K562 (cell line): ENCODE results near the gene CREB5. TPM values are rescaled to one million over a fixed set of nuclear protein-coding genes. Genes with fewer than 3 reads are reported as not detected.

Experiments
- ATAC-seq: fragments of 200-7000 bp; cut with Tn5 transposase; 3 replicates; pipeline ENCODE4 v1.9.1; 2020; ENCODE audit warnings: moderate library complexity
- BruUV-seq: library from RNA; stranded (reverse); fragments of 400-500 nt; replicated peaks from 2 replicates; lab custom pipeline; 2021; lab: Mats Ljungman, UMichigan
- CTCF ChIA-PET: fragments of 300-600 bp; formaldehyde crosslinking; extraction: SDS; loops from one replicate; lab custom pipeline; 2021; ENCODE audit warnings: low intra/inter-chr PET ratio; lab: Yijun Ruan, JAX
- POLR2A ChIA-PET: fragments of 300-600, 350-650 bp; sonication (Branson Sonifier 250); formaldehyde crosslinking; extraction: SDS; loops from one replicate; lab custom pipeline; 2021; ENCODE audit warnings: antibody characterized with exemption, inconsistent platforms; lab: Yijun Ruan, JAX
- DNase-seq, 4 experiments: peaks; one replicate each; pipeline versions ENCODE4 v3.0.0 to v3.0.0-alpha.2; 2011 to 2018; ENCODE audit warnings: low spot score in 3 of 4, mixed read lengths in 3 of 4; ENCODE audit errors: extremely low read depth in 1 of 4
- FAIRE-seq: peaks from 2 replicates; lab custom pipeline; 2011; peaks lifted over from hg19 to GRCh38; lab: Jason Lieb, UNC
- H2AFZ ChIP-seq: 2 replicates; pipeline ENCODE4 v1.6.0; 2011; ENCODE audit warnings: low read depth, low read length, control low read depth, inconsistent platforms
- H3K27ac ChIP-seq: fragments of 200-600 bp; 3 replicates; pipeline ENCODE4 v1.8.0; 2011; ENCODE audit warnings: low read depth, mild to moderate bottlenecking, control low read depth, inconsistent platforms, low read length, moderate library complexity, mixed read lengths; ENCODE audit errors: extremely low read depth
- H3K27me3 ChIP-seq, 2 experiments: fragments of 300-600 bp in 1 of 2; 2 replicates in 1 of 2; 3 replicates in 1 of 2; pipeline versions ENCODE4 v1.6.0 to v1.8.0; 2011; ENCODE audit warnings: inconsistent platforms in 2 of 2, low read length in 2 of 2, mild to moderate bottlenecking in 1 of 2, mixed read lengths in 1 of 2, moderate library complexity in 1 of 2; ENCODE audit not compliant: control insufficient read depth in 2 of 2, insufficient read depth in 2 of 2
- H3K36me3 ChIP-seq: fragments of 300-600 bp; 3 replicates; pipeline ENCODE4 v1.8.0; 2011; ENCODE audit warnings: mild to moderate bottlenecking, low read length, inconsistent platforms; ENCODE audit not compliant: control insufficient read depth, insufficient read depth
- H3K4me1 ChIP-seq, 2 experiments: fragments of 200-600 bp in 1 of 2; replicated peaks in 1 of 2; 2 replicates in 1 of 2; 3 replicates in 1 of 2; pipeline versions ENCODE4 v1.5.1 to v1.8.0; 2011; ENCODE audit warnings: inconsistent platforms in 2 of 2, low read length in 2 of 2, mild to moderate bottlenecking in 1 of 2, mixed read lengths in 1 of 2, moderate library complexity in 1 of 2; ENCODE audit not compliant: control insufficient read depth in 2 of 2, insufficient read depth in 2 of 2
- H3K4me2 ChIP-seq: 2 replicates; pipeline ENCODE4 v1.6.1; 2011; ENCODE audit warnings: low read length, control low read depth, inconsistent platforms, mixed read lengths; ENCODE audit not compliant: insufficient read depth
- H3K4me3 ChIP-seq: fragments of 200-600 bp; sonication (generic), shearing (Covaris generic); 2 replicates; pipeline ENCODE4 v1.5.1; 2016; ENCODE audit warnings: control low read depth, inconsistent platforms
- H3K79me2 ChIP-seq: fragments of 200-600 bp; 3 replicates; pipeline ENCODE4 v1.8.0; 2011; ENCODE audit warnings: low read length, inconsistent platforms; ENCODE audit not compliant: control insufficient read depth, insufficient read depth
- H3K9ac ChIP-seq, 2 experiments: 2 replicates each; pipeline versions ENCODE4 v1.6.0 to v1.6.1; 2011; ENCODE audit warnings: low read depth in 2 of 2, low read length in 2 of 2, control low read depth in 1 of 2, inconsistent platforms in 1 of 2, mild to moderate bottlenecking in 1 of 2, mixed read lengths in 1 of 2; ENCODE audit not compliant: insufficient read depth in 1 of 2
- H3K9me1 ChIP-seq: one replicate; pipeline ENCODE4 v1.6.0; 2011; ENCODE audit warnings: inconsistent platforms, mild to moderate bottlenecking, low read length, moderate library complexity; ENCODE audit not compliant: control insufficient read depth, insufficient read depth
- H3K9me3 ChIP-seq: replicated peaks from 2 replicates; pipeline ENCODE4 v1.5.1; 2011; ENCODE audit warnings: low read depth, low read length, inconsistent platforms; ENCODE audit not compliant: control insufficient read depth, insufficient read depth
- H4K20me1 ChIP-seq: replicated peaks from 2 replicates; pipeline ENCODE4 v1.6.1; 2011; ENCODE audit warnings: low read length, inconsistent platforms, mixed read lengths; ENCODE audit not compliant: control insufficient read depth, insufficient read depth
- ARHGAP35 ChIP-seq: fragments of 450-650 bp; IDR thresholded peaks from 2 replicates; pipeline ENCODE4 v1.6.1; 2018; ENCODE audit not compliant: partially characterized antibody
- ARID2 ChIP-seq: fragments of 450-650 bp; IDR thresholded peaks from 2 replicates; pipeline ENCODE4 v1.6.1; 2017; ENCODE audit warnings: antibody characterized with exemption, mild to moderate bottlenecking
- BACH1 ChIP-seq: fragments of 200-800 bp; sonication (Bioruptor generic); IDR thresholded peaks from 2 replicates; pipeline ENCODE4 v1.6.1; 2016; ENCODE audit warnings: missing genetic modification characterization, missing compliant biosample characterization
- CEBPB ChIP-seq: fragments of 450-650 bp; IDR thresholded peaks from 2 replicates; pipeline ENCODE4 v1.6.1; 2016; ENCODE audit warnings: missing genetic modification characterization, missing compliant biosample characterization
- CREB1 ChIP-seq, 2 experiments: sonication (generic) in 1 of 2; formaldehyde crosslinking in 1 of 2; IDR thresholded peaks; 2 replicates each; pipeline versions ENCODE4 v1.6.1 to v1.8.0; 2012 to 2022; ENCODE audit warnings: inconsistent platforms in 1 of 2, mild to moderate bottlenecking in 1 of 2, missing genetic modification reagents in 1 of 2, moderate library complexity in 1 of 2
- ETS2 ChIP-seq: IDR thresholded peaks from 2 replicates; pipeline ENCODE4 v1.6.1; 2016; ENCODE audit warnings: borderline replicate concordance, missing genetic modification characterization, mild to moderate bottlenecking, moderate library complexity, missing compliant biosample characterization; ENCODE audit not compliant: poor library complexity, severe bottlenecking
- GABPA ChIP-seq: fragments of 200-800 bp; sonication (Bioruptor generic); conservative IDR thresholded peaks from 2 replicates; pipeline ENCODE4 v1.6.1; 2016; ENCODE audit warnings: low read depth, missing genetic modification characterization, missing compliant biosample characterization
- NR2C1 ChIP-seq, 2 experiments: fragments of 450-650 bp; IDR thresholded peaks; 2 replicates each; pipeline ENCODE4 v1.6.1; 2017; ENCODE audit warnings: mild to moderate bottlenecking in 2 of 2, antibody characterized with exemption in 1 of 2, inconsistent platforms in 1 of 2, missing compliant biosample characterization in 1 of 2, missing genetic modification characterization in 1 of 2
- SMARCA4 ChIP-seq: fragments of 450-650 bp; IDR thresholded peaks from 2 replicates; pipeline ENCODE4 v1.6.1; 2016
- SMARCE1 ChIP-seq: fragments of 450-650 bp; IDR thresholded peaks from 2 replicates; pipeline ENCODE4 v1.7.1; 2016; ENCODE audit warnings: mild to moderate bottlenecking
- TRIM28 ChIP-seq: fragments of 450-650 bp; IDR thresholded peaks from 2 replicates; pipeline ENCODE4 v1.6.1; 2017
- ZNF668 ChIP-seq: fragments of 250-450 bp; sonication (Bioruptor Pico); IDR thresholded peaks from 2 replicates; pipeline ENCODE4 v1.8.0; 2022; ENCODE audit warnings: mild to moderate bottlenecking, inconsistent platforms
- WGBS: fragments of 100-300 bp; shearing (Covaris generic); methylation state at CpG from one replicate; pipeline ENCODE4 v1.1.6; 2016; ENCODE audit warnings: low coverage, mixed read lengths; ENCODE audit not compliant: insufficient coverage; ENCODE audit errors: missing lambda C conversion rate; 5-methylcytosine and 5-hydroxymethylcytosine counted together
- in situ Hi-C: fragments of 300-500 bp; cut with MboI; formaldehyde crosslinking; loops from 4 replicates; pipeline ENCODE4 v1.15.0; 2018; ENCODE audit warnings: inconsistent platforms, mixed read lengths
- intact Hi-C: fragments of 100-400 bp; cut with micrococcal nuclease; formaldehyde crosslinking; loops from 2 replicates; pipeline ENCODE4 v1.14.2; 2022
- polyA plus RNA-seq, 8 experiments: library from polyadenylated mRNA; depleted of rRNA in 4 of 8; stranded (reverse) in 5 of 8; unstranded in 3 of 8; fragments of >200 nt; fragmentation: Nextera tagmentation in 2 of 8; fragmentation: Illumina TruSeq in 1 of 8; extraction: Ambion mirVana in 2 of 8; extraction: Trizol in 1 of 8; gene quantifications; 2 replicates each; pipeline versions ENCODE4 v1.2.1 to v1.2.3, GENCODE V29; 2011 to 2014; ENCODE audit warnings: inconsistent platforms in 1 of 8, missing spikeins in 1 of 8
- total RNA-seq, 7 experiments: library from RNA; depleted of rRNA in 6 of 7; stranded (reverse); fragments of >200 nt in 6 of 7; fragmentation: Illumina TruSeq in 2 of 7; extraction: Trizol in 2 of 7; gene quantifications; 2 replicates each; pipeline versions ENCODE4 v1.2.1 to v1.2.3, GENCODE V29; 2011 to 2021; ENCODE audit warnings: low replicate concordance in 1 of 7
- TF ChIP-seq, protein P1 (sequence below): fragments of 450-650 bp; IDR thresholded peaks from 2 replicates; pipeline ENCODE4 v1.6.1; 2017; ENCODE audit warnings: mild to moderate bottlenecking, moderate library complexity
- TF ChIP-seq, protein P2 (sequence below): sonication (generic); formaldehyde crosslinking; IDR thresholded peaks from 2 replicates; pipeline ENCODE4 v1.9.0; 2022; ENCODE audit warnings: mild to moderate bottlenecking, missing genetic modification reagents

Gene CREB5
- total and polyA plus RNA-seq, 9 of the 15 experiments (the other 6 are each of a cell fraction or from before 2014, with no cell fraction given), result 0.33 to 6.4 (median 1.8) TPM

DNA sequence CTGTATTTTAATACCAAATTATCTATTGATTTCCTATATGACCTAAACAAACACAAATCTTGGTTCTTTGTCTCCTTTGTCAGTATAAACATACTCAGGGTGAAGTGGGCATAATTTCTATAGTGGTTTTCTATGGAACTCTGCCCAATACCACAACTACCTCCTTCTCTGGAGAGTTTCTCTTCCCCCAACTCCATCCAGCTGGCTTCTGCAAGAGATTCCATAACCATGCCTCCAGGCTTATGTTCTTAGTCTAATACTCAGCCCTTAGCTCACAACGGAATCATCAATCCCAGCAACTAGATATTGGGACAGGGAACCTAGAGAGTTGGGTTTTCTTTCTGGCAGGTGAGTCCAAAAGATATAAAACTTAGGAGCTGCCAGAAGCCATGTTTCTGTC lies 418.5 kb downstream of the CREB5 start:
- ATAC-seq (no peak), DNase-seq (no peak), FAIRE-seq (no peak)
- WGBS, result 0% methylated on average over 1 of the region's 1 CpG
- H3K4me1 ChIP-seq, result no peaks in the 10 kb centered on the region
- H3K9me1 ChIP-seq, result no peaks in the 10 kb centered on the region
- no peak overlapping the region for H3K4me2 ChIP-seq
- BruUV-seq, result no TSS peak
- ChIA-PET CTCF (interaction anchor here (0.7 kb wide), 1 partner anchor 590 kb away, joined by 3 read pairs; no protein-coding TSS in a partner anchor), POLR2A (no interaction called here)
- H3K27me3 ChIP-seq, result no peaks in the 10 kb centered on the region
- H3K9me3 ChIP-seq, result no peaks in the 10 kb centered on the region
- H4K20me1 ChIP-seq, result no peaks in the 10 kb centered on the region
- no peaks in the 10 kb centered on the region for H3K36me3 ChIP-seq
- intact Hi-C loops (no loop called here), in situ Hi-C loops (no loop called here)
- no peak overlapping the region for H3K9ac ChIP-seq
- H3K79me2 ChIP-seq, result no peaks in the 10 kb centered on the region
- no peak overlapping the region for H3K4me3 ChIP-seq
- H3K27ac ChIP-seq, result no peak overlapping the region
- no peak overlapping the region for H2AFZ ChIP-seq
- no peak for TF ChIP-seq CREB1 (IDR thresholded peaks at IDR 0.05)
- TF ChIP-seq CREB1 (CRISPR knock-in tag; IDR thresholded peaks at IDR 0.05), result no peak
- TF ChIP-seq ARID2, result no peak
- TF ChIP-seq CEBPB, result no peak
- TF ChIP-seq BACH1 (tag), result no peak
- TF ChIP-seq ARHGAP35, result no peak
- no peak for TF ChIP-seq SMARCE1

DNA sequence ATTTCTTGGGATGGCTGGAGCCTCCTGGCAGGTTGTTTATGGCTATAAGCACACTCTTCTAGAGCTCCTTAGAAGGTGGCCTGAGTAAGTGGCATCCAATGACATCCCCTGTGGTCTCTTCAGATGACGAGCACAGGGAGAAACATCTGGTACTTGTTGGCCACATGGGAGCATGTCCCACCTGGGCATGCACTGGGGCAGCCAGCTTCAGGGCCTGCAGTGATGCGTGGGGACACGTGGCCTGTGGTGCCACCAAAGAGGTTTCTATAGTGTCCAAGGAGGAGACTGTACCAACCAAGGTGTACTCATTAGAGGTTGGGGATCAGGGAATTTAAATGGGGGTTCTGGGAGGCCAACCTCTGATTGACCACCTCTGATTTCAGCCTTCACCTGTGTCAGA lies 420.4 kb downstream of the CREB5 start:
- CTCF ChIA-PET, result no interaction called here
- H3K4me2 ChIP-seq, result no peak overlapping the region
- H3K9ac ChIP-seq, result no peak overlapping the region
- no peak for ATAC-seq
- no peaks in the 10 kb centered on the region for H3K79me2 ChIP-seq
- intact Hi-C loops (no loop called here), in situ Hi-C loops (no loop called here)
- FAIRE-seq, result no peak
- no peaks in the 10 kb centered on the region for H3K9me1 ChIP-seq
- WGBS, result 0% methylated on average over 3 of the region's 3 CpGs
- H4K20me1 ChIP-seq, result no peaks in the 10 kb centered on the region
- no peaks in the 10 kb centered on the region for H3K9me3 ChIP-seq
- no peak overlapping the region for H2AFZ ChIP-seq
- BruUV-seq, result no TSS peak
- DNase-seq, result no peak
- TF ChIP-seq, protein P1, sequence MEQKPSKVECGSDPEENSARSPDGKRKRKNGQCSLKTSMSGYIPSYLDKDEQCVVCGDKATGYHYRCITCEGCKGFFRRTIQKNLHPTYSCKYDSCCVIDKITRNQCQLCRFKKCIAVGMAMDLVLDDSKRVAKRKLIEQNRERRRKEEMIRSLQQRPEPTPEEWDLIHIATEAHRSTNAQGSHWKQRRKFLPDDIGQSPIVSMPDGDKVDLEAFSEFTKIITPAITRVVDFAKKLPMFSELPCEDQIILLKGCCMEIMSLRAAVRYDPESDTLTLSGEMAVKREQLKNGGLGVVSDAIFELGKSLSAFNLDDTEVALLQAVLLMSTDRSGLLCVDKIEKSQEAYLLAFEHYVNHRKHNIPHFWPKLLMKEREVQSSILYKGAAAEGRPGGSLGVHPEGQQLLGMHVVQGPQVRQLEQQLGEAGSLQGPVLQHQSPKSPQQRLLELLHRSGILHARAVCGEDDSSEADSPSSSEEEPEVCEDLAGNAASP, result no peak
- TF ChIP-seq, protein P2, sequence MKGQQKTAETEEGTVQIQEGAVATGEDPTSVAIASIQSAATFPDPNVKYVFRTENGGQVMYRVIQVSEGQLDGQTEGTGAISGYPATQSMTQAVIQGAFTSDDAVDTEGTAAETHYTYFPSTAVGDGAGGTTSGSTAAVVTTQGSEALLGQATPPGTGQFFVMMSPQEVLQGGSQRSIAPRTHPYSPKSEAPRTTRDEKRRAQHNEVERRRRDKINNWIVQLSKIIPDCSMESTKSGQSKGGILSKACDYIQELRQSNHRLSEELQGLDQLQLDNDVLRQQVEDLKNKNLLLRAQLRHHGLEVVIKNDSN (CRISPR knock-in tag), result no peak
- TF ChIP-seq NR2C1 (IDR thresholded peaks at IDR 0.05) (no peak), NR2C1 (tag; IDR thresholded peaks at IDR 0.05) (no peak), ETS2 (tag) (no peak), GABPA (no peak), SMARCA4 (no peak), TRIM28 (no peak), ZNF668 (CRISPR knock-in tag) (no peak)
- POLR2A ChIA-PET, result interaction anchor here (0.6 kb wide), 2 partner anchors 14 to 103 kb away, joined by 3 to 4 read pairs; no protein-coding TSS in a partner anchor
- H3K4me3 ChIP-seq, result no peak overlapping the region
- no peaks in the 10 kb centered on the region for H3K36me3 ChIP-seq
- H3K27ac ChIP-seq, result no peak overlapping the region
- no peaks in the 10 kb centered on the region for H3K4me1 ChIP-seq
- no peaks in the 10 kb centered on the region for H3K27me3 ChIP-seq
